Measurements from ENCODE around the gene SLIT3.
"Not testable (repeated sequence)": the region's sequence is repeated elsewhere in the genome, so short reads cannot be mapped to it uniquely, and the experiment has no call there.

SLIT3 gene

DNA sequence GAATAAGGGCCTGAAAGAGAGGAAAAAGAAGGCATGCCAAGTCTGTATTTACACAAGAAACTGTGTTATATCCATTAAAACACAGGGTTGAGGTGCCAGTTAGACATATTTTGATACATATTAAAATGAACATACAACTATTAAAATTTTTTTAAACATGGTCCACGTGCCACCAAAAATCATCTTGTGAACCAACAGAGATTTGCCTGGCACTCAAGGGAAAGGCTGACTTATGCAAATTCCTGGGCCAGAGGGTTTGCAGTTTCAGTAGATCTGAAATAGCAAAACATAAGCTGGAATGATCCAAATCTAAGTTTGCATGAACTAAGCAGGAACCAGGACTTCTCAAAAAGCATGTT lies 168.7 kb downstream of the SLIT3 start:
- no peak for DNase-seq

DNA sequence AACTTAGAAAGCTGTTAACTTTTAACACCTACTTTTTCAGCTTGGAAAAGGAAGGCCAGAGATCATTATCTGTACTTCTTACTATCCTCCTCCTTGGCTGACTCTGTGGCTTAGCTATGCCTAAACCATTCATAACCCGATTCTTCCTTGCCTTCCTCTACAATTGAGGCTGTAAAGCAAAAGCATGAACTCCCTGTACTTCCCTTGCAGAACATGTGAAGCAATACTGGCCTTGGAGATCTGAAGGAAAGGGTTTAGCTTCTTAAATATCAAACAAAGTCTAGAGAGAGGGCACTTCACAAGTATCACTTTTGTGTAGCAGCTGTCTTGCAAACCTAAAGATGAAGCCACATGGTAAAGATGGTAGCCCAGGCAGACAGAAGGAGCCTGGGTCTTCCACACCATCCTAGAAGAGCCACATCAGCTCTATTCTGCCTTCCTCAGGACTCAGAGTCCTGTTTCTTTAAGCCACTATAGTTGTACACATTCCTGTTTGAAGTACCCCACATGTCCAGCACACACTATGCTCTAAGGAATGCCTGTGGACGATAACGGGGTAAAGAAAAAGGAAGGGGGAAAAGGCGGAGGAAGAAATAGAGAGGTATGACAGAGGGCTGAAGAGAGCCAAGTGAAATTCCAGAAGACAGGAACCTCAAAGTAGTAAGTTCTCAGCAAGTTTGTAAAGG lies 169.2 kb downstream of the SLIT3 start:
- no peak for DNase-seq

GRCh38 chr5:169128679-169129078 lies 172.3 kb downstream of the SLIT3 start:
- DNase-seq, result no peak

DNA sequence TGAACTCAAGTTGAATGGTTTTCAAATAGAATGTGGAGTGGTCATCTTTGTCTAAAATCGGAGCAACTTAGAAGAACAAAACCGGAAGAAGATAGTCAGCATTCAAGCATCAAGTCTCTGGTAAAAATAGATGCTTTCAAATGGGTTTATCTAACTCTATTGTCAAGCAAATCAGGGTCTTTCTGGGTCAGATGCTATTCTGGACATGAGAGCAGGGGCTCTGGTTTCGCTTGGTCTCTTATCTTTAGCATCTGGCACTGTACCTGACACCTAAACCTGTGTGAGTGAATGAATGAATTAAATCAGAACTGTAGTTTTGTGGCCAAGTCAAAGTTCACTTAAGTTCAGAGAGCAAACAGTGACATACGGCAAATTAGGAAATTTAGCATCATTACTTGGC lies 173.5 kb downstream of the SLIT3 start:
- DNase-seq, result no peak

DNA sequence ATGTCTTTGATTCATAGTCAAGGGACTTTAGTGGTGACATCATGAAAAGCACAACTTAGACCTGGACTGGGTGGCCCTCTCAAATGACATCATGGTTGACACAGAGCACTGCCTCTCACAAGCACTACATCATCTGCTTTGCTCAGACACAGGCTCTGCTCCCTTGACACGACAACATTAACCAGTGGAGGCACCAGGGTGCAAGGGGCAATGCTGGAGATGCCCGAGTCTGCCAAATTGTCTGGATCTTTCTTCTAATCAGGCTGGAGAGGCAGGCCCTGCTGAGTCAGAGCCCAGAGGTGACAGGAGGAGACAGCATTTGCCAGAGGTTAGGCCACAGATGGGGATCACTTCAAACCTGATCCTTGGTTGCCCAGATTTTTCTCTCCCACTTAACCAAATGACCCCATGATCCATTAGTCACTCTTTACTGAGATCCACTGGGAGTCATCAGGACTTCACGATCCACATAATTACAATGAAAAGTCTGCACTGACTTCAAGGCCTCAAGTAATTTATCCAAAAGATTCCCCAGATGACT lies 174.4 kb downstream of the SLIT3 start:
- DNase-seq, result no peak

GRCh38 chr5:169125571-169125970 lies 175.4 kb downstream of the SLIT3 start:
- no peak for DNase-seq

GRCh38 chr5:169122951-169123350 lies 178.0 kb downstream of the SLIT3 start:
- no peak for DNase-seq

- DNase-seq, result no peak
Measured at GRCh38 chr5:169121630-169122420, 179.1 kb downstream of the SLIT3 start.

DNA sequence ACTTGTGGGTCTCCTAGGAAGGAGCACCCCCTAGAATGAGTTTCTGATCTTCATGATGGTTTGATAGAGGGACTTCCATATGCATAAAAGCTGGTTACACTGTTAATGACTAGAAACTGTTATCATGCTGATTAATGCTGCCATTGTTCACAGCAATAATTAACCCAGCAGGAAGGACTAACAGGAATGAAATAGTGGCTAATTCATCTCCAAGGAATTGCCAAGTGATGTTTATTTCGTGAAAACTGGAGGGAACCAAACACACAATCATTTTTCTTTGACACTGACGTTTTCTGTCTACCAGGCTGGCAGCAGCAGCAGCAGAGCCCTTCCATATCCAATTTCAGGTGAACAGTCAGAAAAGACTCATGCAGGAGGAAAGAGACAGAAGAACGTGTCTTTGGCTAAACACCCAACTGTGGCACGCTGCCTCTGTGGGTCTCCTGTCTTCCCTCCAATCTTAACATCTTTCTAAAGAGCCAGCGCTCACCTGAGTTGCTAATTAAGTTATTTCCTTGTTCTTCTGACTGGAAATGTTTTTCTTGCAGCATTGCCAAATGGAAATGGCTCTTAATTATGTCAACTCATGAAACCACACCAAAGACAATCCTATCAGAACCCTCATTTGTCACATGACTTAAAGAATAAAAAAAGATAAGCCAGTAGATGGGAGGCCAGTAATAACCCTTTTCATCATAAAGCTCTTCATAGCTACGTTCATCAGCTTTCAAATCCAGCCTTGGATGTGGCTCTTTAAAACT lies 181.5 kb downstream of the SLIT3 start:
- no peak for DNase-seq

DNA sequence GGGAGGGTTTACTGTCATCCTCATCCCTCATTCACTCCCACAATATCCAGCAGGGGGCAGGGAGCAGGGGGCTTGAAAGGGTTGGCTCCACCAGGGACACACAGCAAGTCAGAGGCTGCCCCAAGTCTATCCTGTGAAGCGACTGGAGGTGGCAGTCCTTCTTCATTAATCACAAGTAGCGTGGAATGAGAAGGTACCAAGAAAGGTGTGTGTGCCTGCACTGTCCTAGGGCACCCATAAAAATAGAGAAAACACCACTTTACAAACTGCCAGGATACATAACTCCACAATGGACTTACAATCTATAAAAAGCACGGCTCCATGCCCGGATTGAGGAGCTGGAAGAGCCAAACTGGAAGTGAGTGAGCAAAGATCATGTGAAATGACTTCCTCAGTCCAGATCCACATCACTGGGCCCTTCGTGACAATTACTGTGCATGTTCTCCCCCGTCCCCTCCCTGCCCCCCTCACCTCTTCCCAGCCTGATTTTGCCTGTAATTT lies 183.9 kb downstream of the SLIT3 start:
- DNase-seq, result no peak

DNA sequence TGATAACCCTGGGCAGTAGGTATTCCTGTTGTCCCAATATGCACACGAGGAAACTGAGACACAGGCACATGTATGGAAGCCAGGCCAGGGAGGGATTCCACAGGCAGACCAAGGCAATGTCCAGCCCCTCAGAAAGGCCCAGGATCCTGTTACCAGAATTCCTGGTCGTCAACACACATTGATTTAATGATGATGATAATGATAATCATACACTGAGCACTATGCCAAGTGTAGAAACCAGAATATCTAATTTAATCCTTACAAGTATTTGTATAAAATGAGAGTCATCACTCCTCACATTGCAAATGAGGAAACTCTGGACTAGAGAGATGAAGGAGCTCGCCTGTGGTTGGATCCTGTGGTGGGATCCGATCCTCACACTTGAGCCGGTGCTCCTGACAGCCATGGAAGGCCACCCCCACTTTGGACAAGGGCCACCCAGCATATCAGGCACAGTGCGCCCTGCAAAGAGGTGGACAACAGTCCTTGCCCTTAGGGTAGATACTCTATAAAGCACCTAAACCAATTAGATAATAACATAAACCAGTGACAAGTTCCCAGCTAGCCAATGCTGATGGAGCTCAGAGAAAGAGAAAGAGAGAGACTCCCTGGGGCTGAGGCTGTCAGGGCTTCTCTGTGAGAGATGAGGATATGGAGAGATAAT lies 185.3 kb downstream of the SLIT3 start:
- no peak for DNase-seq

- no peak for DNase-seq
Measured at GRCh38 chr5:169114466-169115065, 186.4 kb downstream of the SLIT3 start.

GRCh38 chr5:169112016-169112415 lies 188.9 kb downstream of the SLIT3 start:
- DNase-seq, result no peak

DNA sequence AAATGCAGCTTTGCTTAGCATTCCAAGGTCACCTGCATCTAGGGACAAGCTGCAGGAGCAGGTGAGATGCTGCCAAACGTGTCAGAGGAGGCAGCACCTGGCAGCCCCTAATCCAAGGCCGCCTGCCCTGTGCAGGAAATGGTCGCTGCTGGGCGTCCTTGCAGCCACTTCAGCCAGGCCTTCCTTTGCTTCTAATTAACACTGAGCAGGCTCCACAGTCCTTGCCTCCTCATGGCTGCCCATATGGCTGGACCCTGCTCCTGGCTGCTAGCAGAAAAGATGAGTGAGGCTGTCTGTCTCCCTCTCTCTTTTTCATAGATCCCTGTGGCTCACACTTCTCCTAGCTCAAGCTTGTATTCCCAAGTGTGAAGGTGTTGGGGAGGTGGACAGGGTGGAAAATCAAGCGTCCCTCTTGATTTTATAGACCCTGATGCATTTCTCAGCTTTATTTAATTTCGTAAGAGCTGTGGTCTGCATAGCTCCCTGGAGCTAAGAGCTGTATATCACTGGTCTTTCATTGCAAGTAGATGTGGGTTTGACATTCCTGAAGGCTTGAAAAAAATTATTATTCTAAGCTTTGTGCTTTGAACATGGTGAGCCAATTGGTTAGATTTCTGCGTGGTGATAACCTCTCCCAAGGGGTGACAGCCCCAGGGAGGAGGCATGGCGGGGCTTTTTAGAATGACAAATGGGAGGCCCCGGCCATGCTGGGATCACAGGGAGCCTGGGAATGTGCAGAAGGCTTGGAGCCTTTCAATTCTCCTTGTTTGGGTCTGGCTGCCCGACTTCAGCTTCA lies 193.8 kb downstream of the SLIT3 start:
- no peak for DNase-seq

DNA sequence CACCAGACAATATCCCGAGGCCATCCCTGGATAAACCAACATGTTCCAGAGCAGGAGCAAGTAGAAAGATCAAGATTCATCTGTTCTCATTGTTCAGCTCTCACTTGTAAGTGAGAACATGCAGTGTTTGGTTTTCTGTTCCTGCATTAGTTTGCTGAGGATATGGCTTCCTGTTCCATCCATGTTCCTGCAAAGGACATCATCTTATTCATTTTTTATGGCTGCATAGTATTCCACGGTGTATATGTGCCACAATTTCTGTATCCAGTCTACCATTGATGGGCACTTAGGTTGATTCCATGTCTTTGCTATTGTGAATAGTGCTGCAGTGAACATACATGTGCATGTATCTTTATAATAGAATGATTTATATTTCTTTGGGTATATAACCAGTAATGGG lies 195.4 kb downstream of the SLIT3 start:
- DNase-seq, result not testable (repeated sequence)

GRCh38 chr5:169104937-169105494 lies 195.9 kb downstream of the SLIT3 start:
- DNase-seq, result no peak

- DNase-seq, result no peak
Measured at GRCh38 chr5:169103586-169104181, 197.3 kb downstream of the SLIT3 start.

GRCh38 chr5:169101966-169102365 lies 199.0 kb downstream of the SLIT3 start:
- DNase-seq, result no peak

GRCh38 chr5:169100735-169101075 lies 200.2 kb downstream of the SLIT3 start:
- no peak for DNase-seq

DNA sequence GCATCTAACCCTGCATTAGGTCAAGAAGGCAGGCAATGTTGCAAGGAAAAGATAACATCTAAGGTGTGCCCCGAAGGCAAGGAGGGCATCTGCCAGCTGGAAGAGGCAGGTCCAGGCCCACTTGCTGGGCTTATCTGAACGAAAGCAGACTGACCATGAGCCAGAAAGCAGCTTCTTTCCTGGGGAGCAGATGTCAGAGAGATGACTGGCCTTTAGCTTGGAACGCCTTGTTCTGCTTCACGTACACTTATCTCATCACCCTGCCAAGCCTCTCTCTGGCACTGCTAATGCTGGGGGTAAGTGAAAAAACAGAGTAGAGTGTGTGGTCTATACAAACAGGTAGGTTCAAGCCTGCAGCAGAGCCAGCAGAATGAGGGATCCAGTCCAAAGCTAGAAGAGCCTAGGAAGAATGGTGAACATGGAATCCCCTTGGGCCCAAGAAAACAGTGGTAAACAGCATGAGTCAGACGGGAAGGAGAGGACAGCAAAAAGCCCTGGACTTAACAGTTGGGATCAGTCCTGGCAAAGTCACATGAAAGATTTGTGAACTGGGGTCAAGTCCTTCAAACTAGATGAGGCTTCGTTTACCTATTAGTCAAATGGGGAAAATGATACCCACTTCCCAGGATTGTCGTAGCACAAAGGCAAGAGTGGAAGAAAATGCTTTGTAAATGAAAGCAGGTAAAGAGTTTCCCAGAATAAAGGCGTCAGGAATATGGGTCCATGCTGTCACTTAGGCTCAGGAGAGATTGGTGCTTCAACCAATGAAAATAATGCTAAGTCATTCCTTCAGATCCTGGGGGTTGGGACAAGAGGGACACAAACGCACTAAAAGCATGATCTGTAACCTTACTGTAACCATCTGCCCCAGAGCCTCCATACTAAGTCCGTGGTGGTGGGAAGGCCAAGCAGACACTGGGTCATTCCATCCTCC lies 200.9 kb downstream of the SLIT3 start:
- DNase-seq, result no peak

Data from activated CD4-positive, alpha-beta T cell treated with anti-CD3 and anti-CD28 coated beads for 4 hours (primary cell).